T-helper 2 cell (primary cell): ENCODE results near the gene PAPSS2.
"Not testable (repeated sequence)": the region's sequence is repeated elsewhere in the genome, so short reads cannot be mapped to it uniquely, and the experiment has no call there.

Experiments
- DNase-seq, 5 experiments: peaks; one replicate each; pipeline versions ENCODE4 v3.0.0 to v3.0.0-alpha.2; 2012 to 2022

The PAPSS2 gene

DNA sequence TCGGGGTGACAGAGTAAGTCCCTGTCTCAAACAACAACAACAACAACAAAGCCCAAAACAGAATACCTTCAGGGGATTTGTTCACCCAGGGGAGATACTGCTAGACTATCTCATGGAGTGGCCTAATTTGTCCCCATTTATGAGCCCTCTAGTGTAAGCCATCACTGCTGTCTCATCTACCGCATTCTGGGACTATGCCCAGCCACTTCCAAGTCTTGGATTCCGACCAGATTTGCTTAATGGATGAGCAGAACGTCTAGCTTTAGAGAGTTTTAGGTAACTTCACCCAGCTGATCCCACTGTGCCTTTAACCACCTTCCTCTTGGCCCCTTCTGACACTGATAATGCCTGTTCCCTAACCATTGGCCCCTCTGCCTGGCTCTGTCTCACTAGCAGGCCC lies 47.1 kb downstream of the PAPSS2 start:
- DNase-seq = no peak

DNA sequence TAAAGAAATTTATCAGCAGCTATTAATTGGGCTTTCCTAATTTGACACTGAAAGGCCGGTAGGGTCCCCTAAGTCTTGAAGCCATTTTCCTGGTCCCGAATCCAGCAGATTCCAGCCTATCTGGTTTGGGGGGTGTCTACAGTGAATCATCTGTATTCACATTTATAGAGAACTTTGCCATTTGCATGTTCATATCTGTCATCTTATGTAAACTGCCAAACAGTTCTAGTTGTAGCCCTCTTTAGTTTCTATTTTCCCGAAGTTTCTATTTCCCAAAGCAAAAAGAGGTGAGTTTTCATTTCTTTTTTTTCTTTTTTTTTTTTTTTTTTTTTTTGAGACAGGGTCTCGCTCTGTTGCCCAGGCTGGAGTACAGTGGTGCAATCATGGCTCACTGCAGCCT lies 47.6 kb downstream of the PAPSS2 start:
- no peak for DNase-seq

DNA sequence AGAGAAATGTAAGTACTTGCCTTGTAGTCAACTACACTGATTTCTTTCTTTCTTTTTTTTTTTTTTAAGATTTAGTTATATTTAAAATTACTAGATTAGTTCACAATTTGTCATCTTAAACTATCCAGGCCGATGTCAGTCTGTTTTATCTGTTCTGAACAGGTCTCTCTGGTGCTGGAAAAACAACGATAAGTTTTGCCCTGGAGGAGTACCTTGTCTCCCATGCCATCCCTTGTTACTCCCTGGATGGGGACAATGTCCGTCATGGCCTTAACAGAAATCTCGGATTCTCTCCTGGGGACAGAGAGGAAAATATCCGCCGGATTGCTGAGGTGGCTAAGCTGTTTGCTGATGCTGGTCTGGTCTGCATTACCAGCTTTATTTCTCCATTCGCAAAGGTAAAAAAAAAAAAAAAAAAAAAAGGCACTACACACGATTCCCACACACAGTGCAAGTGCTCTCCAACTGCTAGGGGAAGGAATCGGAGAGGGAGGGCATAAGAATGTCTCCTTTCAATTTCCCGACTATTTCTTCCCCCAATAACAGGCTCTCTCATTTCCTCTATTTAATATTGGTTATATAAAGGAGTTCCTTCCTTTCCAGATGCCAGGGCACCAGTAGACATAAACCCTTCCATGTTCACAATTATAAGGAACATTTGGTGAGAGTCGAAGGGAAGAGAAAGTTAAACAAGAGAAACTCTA lies 53.4 kb downstream of the PAPSS2 start:
- no peak for DNase-seq

DNA sequence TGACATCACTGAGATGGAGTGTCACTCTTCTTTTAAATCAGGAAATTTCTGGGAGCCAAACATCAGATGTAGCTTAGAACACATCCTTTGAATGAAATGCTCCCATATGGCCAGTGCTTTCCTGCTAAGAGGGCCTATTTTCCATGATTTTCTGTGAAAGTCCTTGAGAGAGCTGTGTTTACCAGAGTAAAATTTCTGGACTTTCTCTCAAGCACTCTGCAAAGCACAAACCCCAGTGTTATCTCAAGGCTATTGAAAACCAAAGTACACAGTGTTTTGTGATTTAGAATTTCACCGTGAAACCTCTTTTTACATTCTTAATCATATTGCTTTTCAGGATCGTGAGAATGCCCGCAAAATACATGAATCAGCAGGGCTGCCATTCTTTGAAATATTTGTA lies 54.0 kb downstream of the PAPSS2 start:
- no peak for DNase-seq

DNA sequence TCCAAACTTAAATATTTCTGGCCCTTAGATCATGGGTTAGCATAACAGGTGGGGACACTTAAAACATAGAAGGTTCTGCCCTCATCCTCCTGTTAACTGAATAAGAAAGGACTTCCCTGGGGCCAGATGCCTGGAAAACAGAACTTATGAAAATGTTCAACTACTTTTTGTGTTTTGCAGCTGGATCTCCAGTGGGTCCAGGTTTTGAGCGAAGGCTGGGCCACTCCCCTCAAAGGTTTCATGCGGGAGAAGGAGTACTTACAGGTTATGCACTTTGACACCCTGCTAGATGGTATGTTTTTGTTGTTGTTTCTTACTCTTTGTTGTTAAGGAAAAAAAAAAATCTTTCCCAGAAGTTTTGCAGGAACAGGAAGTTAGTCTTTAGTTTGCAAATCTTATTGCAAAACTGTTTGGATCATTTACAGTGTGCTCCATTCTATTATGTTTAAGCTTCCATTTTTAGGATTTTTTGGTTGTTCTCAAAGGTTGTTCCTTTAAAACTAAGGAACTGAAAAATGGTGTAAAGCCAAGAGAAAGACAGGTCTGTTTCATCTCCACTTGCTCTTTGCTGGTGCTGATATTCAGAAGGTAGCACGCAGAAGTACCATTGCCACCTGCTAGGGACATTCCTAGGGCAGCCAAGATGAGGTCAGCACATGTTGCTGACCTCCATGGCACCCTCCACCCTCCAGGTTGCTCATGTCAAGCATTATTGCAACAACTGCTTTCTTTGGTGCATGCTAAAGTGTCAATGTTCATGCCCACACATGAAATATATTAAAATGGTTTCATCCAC lies 56.1 kb downstream of the PAPSS2 start:
- no peak for DNase-seq

DNA sequence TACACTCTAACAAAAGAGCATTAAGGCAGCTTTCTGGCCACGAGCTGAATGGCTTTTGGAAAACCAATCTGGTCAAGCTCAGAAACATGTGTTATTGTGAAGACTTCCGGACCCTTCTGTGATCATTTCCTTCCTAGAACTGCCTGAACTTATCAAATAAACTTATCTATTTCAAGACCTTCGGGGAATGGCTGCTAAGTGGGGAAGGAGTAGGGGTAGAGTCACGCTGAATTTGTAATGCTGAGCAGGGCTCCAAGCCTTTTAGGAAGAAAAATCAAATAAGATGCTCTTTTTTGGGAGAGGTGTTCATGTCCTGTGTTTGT lies 56.6 kb downstream of the PAPSS2 start:
- DNase-seq = no peak

DNA sequence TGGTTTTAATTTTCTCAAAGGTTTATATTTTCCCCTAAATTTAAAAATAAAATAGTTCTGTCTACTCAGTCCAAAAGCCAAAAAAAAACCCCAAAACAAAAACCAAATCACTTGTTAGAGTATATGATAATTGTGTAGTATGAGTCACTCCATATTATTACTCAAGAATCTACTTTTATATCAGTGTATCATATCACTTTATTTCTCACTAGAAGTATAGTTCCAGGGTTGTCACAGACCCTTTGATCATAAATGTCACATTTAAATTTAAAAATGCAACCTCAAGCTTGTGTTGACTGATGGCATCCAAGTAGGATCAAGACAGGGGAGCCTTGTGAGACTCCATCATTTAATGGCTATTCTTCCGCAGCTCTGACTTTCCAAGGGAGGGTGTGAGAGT lies 61.0 kb downstream of the PAPSS2 start:
- DNase-seq = no peak

DNA sequence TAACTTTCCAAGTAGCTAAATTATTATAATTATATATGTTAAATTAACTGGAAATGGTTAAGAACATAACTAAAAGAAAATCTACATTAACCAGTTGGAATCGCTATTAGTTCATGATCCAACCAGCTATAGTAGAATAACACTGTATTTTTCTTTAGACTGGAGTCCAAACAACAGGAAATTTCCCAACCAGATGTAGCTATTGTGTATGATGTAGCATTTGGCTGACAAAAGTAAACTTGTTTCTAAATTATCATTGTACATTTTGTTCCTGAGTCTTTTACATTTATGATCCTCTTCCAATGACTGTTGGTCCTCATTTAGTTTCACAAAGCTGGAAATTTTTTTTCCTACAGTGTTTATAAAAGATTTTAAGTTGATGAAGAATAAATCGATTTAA lies 62.1 kb downstream of the PAPSS2 start:
- DNase-seq = no peak

DNA sequence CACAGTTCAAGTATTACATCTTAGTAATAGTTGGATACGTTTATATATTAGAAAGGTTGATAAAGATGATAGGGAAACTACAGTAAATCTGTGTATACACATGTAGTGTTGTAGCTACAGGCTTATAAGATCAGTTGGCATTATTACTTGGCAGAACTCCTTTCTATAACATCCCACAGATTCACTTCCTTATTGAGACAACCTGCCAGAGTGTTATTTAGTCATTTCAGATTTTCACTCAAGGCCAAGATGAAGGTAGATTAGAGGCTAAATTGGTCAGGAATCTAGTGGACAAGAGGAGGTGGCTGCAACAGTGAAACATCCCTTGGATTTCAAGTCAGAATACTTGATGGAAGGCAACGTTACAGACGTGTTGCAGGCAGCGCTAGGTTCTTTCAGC lies 63.0 kb downstream of the PAPSS2 start:
- no peak for DNase-seq

DNA sequence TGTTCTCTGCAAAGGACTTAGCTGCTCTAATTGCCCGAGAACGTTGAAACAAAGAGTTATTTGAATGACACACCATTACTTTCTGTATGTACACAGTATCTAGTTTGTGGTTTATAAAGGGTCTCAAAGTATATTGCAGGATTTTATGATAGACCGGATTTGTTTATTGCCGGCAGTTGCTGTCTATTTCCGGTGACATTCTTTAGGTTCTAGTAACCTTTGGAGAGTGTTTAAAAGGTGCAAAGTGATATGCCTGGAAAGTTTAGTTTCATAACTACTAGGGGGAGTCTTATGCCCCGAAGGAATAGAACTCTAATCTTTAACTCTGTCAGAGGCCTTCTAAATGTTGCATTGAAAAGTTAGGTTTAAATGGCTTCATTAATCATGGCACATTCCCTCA lies 63.8 kb downstream of the PAPSS2 start:
- DNase-seq = no peak

DNA sequence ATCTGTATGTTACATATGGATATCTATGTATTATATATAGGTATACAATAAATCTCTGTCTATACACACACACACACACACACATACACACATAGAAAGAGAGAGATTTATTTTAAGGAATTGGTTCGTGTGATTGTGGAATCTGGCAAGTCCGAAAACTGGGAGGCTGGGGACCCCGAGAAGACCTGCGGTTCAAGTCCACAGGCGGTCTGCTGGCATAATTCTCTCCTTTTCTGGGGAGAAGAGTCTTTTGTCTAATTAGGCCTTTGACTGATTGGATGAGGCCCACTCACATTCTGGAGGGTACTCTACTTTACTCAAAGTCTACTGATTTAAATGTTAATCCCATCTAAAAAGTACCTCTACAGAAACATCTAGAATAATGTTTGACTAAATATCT lies 65.1 kb downstream of the PAPSS2 start:
- no peak for DNase-seq

DNA sequence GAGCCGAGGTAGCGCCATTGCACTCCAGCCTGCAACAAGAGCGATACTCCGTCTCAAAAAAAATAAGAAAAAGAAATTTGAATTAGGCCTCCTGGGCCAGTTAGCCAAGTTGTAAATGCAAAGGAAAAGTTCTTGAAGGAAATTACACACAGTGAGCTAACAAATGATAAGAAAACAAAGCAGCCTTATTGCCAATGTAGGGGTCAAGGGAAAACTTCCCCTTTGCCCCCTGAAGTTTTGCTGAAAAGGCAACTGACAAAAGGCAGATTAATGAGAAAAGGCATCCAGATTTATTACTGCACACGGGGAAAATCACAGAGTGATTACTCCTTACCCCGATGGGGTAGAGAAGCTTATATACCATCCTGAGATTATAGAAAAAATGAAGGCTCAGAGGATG lies 70.3 kb downstream of the PAPSS2 start:
- DNase-seq = no peak

DNA sequence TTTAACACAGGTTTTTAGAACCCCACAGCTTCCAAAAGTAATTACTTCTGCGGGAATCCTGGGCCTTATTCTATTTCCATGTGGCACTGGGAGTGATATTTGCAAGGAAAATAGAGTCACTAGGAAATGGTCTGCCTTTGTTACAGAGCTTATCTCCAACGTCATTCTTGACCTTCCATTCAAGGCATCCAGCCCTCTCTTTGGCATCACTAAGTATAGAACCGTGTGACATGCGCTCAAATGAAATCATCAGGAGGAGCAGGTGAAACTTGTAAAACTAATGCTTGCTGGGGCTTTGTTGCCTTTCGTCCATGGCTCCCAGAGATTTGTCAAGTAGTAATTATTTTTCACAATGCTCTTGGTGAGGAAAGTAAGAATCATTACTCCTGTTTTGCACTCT lies 73.4 kb downstream of the PAPSS2 start:
- no peak for DNase-seq

DNA sequence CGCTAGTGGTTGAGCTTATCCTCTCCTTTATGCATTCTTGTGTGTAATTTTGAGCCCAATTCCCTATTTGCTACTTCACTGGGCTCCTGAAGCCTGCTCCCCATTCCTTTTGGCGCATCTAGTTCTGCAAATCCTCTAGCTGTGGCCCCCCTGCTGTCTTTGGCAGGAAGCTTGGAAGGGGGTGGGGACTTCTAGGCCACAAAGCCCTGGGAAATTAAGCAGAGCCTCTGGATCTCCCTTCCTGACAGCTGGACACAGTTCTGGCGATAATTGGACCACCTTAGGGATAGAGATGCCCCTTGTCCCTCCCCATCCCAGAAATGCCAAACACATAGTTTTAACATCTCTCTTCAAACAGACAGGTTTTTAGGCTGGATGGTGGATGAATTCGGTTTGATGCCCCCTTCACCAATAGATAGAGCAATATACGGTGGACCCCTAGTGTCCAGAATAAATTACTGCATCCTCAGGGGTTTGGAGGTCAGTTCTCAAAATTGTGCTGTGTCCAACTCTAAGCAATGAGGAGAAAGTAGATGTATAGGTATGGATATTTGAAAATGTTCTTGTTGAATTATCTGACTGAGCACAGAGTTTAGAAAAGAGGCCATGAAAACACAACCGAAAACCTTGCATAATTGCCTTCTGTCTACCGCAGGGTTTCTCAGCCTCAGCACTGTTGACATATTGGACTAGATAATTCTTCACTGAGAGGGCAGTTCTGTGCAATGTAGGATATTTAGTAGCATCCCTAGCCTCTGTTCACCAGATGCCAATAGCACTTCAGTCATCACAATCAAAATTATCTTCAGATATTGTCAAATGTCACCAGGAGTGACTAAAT lies 75.5 kb downstream of the PAPSS2 start:
- peak in 1 of 5 experiments; percentile 19 for DNase-seq

DNA sequence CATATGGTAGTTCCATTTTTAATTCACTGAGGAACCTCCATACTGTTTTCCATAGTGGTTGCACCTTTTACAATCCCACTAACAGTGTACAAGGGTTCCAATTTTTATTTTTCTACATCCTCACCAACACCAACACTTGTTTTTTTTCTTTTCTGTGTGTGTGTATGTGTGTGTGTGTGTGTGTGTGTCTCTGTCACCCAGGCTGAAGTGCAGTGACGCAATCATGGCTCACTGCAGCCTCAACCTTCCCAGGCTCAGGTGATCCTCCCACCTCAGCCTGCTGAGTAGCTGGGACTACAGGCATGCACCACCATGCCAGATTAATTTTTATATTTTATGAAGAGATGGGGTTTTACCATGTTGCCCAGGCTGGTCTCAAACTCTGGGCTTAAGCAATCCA lies 78.6 kb downstream of the PAPSS2 start:
- not testable (repeated sequence) for DNase-seq

DNA sequence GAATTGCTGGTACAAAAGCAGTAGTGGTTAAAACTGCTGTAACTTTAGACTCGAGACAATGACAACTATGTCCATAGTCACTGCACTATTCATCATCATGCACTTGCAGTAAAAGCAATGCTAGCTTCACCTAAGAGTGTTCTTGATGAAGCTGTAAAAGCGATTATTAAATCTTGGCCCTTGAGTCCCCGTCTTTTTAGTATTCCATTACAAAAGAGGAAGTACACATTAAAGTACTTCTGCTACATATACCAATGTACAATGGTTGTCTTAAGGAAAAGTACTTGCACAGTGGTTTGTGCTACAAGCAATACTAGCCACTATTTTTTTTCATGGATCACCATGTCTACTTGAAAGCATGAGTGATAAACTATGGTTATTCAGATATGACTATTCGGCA lies 80.0 kb downstream of the PAPSS2 start:
- DNase-seq = no peak

DNA sequence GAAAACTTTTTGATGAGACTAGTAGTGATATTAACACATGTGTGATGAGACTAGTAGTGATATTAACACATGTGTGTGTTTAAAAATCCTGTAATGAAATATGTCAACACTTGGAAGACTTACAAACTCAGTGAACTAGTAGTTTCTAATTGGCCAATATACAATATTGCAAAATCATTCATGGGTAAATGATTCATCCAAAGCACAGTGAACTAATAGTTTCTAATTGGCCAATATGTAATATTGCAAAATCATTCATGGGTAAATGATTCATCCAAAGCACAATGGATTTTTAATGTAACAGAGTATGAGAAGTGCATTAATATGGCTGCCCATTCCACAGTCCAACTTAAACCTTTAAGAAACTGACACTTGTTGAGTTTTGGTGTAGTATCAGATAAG lies 80.6 kb downstream of the PAPSS2 start:
- no peak for DNase-seq

DNA sequence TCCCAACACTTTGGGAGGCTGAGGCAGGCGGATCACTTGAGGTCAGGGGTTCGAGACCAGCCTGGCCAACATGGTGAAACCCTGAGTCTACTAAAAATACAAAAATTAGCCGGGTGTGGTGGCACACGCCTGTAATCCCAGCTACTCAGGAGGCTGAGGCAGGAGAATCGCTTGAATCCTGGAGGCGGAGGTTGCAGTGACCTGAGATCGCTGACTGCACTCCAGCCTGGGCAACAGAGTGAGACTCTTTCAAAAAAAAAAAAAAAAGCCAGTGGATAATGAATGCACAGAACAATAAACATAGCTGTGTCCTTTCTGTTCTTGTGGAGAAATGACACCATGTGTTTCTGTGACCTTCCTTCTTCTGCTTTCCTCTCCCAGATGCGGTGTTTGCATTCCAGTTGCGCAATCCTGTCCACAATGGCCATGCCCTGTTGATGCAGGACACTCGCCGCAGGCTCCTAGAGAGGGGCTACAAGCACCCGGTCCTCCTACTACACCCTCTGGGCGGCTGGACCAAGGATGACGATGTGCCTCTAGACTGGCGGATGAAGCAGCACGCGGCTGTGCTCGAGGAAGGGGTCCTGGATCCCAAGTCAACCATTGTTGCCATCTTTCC lies 83.4 kb downstream of the PAPSS2 start:
- not testable (repeated sequence) for DNase-seq

DNA sequence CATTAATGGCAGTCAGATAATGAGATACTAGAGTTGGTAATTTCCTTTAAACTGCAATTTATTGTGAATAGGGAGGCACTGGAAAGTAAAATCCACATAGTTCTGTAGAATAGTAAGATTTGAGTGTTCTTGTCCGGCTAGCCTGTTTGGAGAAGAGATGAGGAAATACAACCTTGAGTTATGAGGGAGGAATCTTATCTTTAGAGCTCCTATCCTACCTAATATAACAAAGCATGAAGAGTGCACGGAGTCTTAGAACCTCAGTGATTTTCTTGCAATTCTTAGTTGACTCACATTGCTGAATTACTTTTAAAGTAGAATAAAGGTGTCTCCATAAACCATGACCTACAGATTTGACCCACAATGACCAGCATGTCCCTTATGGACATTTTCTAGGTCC lies 84.9 kb downstream of the PAPSS2 start:
- DNase-seq = no peak

DNA sequence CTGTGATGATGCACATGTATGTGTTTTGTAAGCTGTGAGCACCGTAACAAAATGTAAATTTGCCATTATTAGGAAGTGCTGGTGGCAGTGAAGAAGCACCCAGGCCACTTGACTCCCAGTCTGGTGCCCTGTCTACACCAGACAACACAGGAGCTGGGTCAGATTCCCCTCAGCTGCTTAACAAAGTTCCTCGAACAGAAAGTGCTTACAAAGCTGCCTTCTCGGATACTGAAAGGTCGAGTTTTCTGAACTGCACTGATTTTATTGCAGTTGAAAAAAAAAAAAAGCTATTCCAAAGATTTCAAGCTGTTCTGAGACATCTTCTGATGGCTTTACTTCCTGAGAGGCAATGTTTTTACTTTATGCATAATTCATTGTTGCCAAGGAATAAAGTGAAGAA lies 87.2 kb downstream of the PAPSS2 start:
- DNase-seq = no peak

DNA sequence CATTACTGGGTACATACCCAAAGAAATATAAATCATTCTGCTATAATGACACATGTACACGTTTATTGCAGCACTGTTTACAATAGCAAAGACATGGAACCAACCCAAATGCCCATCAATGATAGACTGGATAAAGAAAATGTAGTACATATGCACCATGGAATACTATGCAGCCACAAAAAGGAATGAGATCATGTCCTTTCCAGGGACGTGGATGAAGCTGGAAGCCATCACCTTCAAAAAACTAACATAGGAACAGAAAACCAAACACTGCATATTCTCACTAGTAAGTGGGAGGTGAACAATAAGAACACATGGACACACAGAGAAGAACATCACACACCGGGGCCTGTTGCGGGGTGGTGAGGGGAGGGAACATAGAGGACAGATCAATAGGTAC lies 88.6 kb downstream of the PAPSS2 start:
- DNase-seq = not testable (repeated sequence)

DNA sequence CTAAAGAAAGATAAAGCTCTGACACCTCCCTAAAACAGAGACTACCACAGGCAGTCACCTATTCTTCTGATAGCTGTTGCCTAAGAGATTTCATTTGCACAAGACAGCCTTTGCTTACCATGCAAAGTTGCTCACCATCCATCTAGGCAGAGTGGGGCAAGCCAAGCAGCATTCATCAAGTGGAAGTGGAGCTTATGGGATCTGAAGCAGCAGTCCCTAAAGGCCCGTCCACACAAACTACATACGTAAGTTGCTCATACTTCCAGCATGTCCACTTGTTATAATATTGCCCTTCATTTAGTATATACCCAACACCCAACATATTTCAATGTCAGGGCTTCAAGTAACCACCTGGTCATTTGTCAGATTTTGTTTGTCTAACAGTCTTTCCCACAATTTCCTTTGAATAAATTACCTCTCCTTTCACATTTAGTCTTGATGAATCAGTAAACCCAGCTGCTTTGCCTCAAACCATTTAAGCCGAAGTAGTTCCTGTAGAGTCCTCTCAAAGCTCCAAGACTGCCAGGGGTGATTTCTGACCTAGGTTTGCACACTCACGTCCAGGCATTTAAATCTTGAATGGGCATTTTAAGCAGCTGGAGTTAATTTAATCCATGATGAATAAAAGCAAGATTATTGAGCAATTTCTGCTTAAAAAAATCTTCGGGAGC lies 90.5 kb downstream of the PAPSS2 start:
- no peak for DNase-seq

DNA sequence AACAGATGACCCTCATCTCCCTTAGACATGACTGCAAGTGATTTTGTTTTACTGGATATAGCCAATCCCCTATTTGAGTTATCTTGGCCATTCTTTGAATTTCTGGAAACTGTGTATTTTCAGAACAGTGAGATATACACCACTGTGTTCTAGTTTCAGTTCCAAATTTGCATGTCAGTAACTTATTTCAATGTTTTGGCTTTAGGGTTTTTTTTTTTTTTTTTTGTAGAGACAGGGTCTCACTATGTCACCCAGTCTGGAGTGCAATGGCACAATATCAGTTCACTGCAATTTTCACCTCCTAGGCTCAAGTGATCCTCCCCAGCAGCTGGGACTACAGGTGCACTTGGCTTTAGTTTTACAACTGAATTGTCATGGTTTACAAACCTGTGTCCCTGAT lies 91.1 kb downstream of the PAPSS2 start:
- DNase-seq = no peak
